BE2C (cell line): Measurements from ENCODE around the gene RNF220.
"Not testable (repeated sequence)": the region's sequence is repeated elsewhere in the genome, so short reads cannot be mapped to it uniquely, and the experiment has no call there.

Experiments used
- DNase-seq: peaks from one replicate; pipeline ENCODE4 v3.0.0-alpha.2; 2020
- H3K27me3 ChIP-seq: fragments of 250-450 bp; sonication (Bioruptor Pico); 2 replicates; pipeline ENCODE4 v1.5.1; 2020; ENCODE audit warnings: mild to moderate bottlenecking
- H3K36me3 ChIP-seq: fragments of 250-450 bp; sonication (Bioruptor Pico); 2 replicates; pipeline ENCODE4 v1.5.1; 2020; ENCODE audit warnings: mild to moderate bottlenecking
- H3K4me1 ChIP-seq: fragments of 250-450 bp; sonication (Bioruptor Pico); 2 replicates; pipeline ENCODE4 v1.5.1; 2020
- H3K4me3 ChIP-seq: 2 replicates; pipeline ENCODE4 v1.5.1; 2011; ENCODE audit warnings: low read depth, low read length
- H3K9me3 ChIP-seq: fragments of 250-450 bp; sonication (Bioruptor Pico); 2 replicates; pipeline ENCODE4 v1.5.1; 2020
- CTCF ChIP-seq: IDR thresholded peaks from 2 replicates; pipeline ENCODE4 v1.5.1; 2012; ENCODE audit warnings: mild to moderate bottlenecking, low read depth, low read length

RNF220 gene

GRCh38 chr1:44558883-44559282 lies 153.8 kb downstream of the RNF220 start:
- H3K27me3 ChIP-seq: peaks cover 23% of the 10 kb centered on the region
- H3K9me3 ChIP-seq: no peaks in the 10 kb centered on the region
- DNase-seq: no peak
- no peaks in the 10 kb centered on the region for H3K4me1 ChIP-seq
- TF ChIP-seq CTCF: no peak
- no peak overlapping the region for H3K4me3 ChIP-seq
- no peaks in the 10 kb centered on the region for H3K36me3 ChIP-seq

GRCh38 chr1:44559330-44559729 lies 154.3 kb downstream of the RNF220 start:
- Histone ChIP-seq H3K4me3 (no peak overlapping the region), H3K36me3 (no peaks in the 10 kb centered on the region), H3K27me3 (peaks cover 23% of the 10 kb centered on the region), H3K4me1 (no peaks in the 10 kb centered on the region), H3K9me3 (no peaks in the 10 kb centered on the region)
- TF ChIP-seq CTCF: no peak
- DNase-seq: no peak

GRCh38 chr1:44559913-44560312 lies 154.9 kb downstream of the RNF220 start:
- no peak for TF ChIP-seq CTCF
- H3K36me3 ChIP-seq: no peaks in the 10 kb centered on the region
- H3K9me3 ChIP-seq: no peaks in the 10 kb centered on the region
- peaks cover 23% of the 10 kb centered on the region for H3K27me3 ChIP-seq
- no peak overlapping the region for H3K4me3 ChIP-seq
- no peaks in the 10 kb centered on the region for H3K4me1 ChIP-seq
- no peak for DNase-seq

GRCh38 chr1:44560696-44561095 lies 155.6 kb downstream of the RNF220 start:
- not testable (repeated sequence) for H3K9me3 ChIP-seq, DNase-seq, H3K4me1 ChIP-seq, H3K36me3 ChIP-seq, H3K4me3 ChIP-seq
- H3K27me3 ChIP-seq: peaks cover 23% of the 10 kb centered on the region

GRCh38 chr1:44565259-44565750 lies 160.2 kb downstream of the RNF220 start:
- H3K4me3 ChIP-seq: no peak overlapping the region

GRCh38 chr1:44565833-44566232 lies 160.8 kb downstream of the RNF220 start:
- H3K4me3 ChIP-seq: no peak overlapping the region
- TF ChIP-seq CTCF: no peak
- peaks cover 11% of the 10 kb centered on the region; the same call in 1 of the 2 replicates for H3K27me3 ChIP-seq
- no peaks in the 10 kb centered on the region for H3K9me3 ChIP-seq
- no peaks in the 10 kb centered on the region for H3K36me3 ChIP-seq
- no peak for DNase-seq
- H3K4me1 ChIP-seq: no peaks in the 10 kb centered on the region

More at GRCh38 chr1:44565259-44565750, 160.2 kb downstream of the RNF220 start:
- Histone ChIP-seq H3K9me3 (no peaks in the 10 kb centered on the region), H3K36me3 (no peaks in the 10 kb centered on the region), H3K4me1 (no peaks in the 10 kb centered on the region), H3K27me3 (peaks cover 11% of the 10 kb centered on the region; the same call in 1 of the 2 replicates)
- no peak for TF ChIP-seq CTCF
- no peak for DNase-seq
